GM23248 (cell line): ENCODE measurements around the gene AMBRA1. TPM values are rescaled to one million over a fixed set of nuclear protein-coding genes. Genes with fewer than 3 reads are reported as not detected.

ENCODE experiments used
- DNase-seq: peaks from one replicate; pipeline ENCODE4 v3.0.0-alpha.2; 2015
- H2AFZ ChIP-seq: fragments of 200-600 bp; sonication (generic); 2 replicates; pipeline ENCODE4 v1.6.1; 2016; ENCODE audit warnings: antibody characterized with exemption
- H3F3A ChIP-seq: fragments of 200-600 bp; sonication (generic); 2 replicates; pipeline ENCODE4 v1.6.1; 2016; ENCODE audit warnings: mild to moderate bottlenecking, antibody characterized with exemption, mixed run types; ENCODE audit not compliant: insufficient read depth
- H3K27ac ChIP-seq: fragments of 200-600 bp; sonication (generic); 2 replicates; pipeline ENCODE4 v1.5.1; 2016; ENCODE audit warnings: mild to moderate bottlenecking
- H3K27me3 ChIP-seq: fragments of 200-600 bp; sonication (generic); replicated peaks from 2 replicates; pipeline ENCODE4 v1.6.1; 2016; ENCODE audit warnings: mild to moderate bottlenecking; ENCODE audit not compliant: insufficient read depth
- H3K36me3 ChIP-seq: fragments of 200-600 bp; sonication (generic); 2 replicates; pipeline ENCODE4 v1.6.1; 2016; ENCODE audit warnings: low read depth, mild to moderate bottlenecking
- H3K4me1 ChIP-seq: fragments of 200-600 bp; sonication (generic); 2 replicates; pipeline ENCODE4 v1.6.1; 2016; ENCODE audit warnings: mild to moderate bottlenecking; ENCODE audit not compliant: insufficient read depth
- H3K4me2 ChIP-seq: fragments of 200-600 bp; sonication (generic); one replicate; pipeline ENCODE4 v1.6.1; 2016; ENCODE audit warnings: mild to moderate bottlenecking; ENCODE audit not compliant: unreplicated experiment
- H3K4me3 ChIP-seq: fragments of 200-600 bp; sonication (generic); 2 replicates; pipeline ENCODE4 v1.5.1; 2016; ENCODE audit warnings: mild to moderate bottlenecking
- H3K79me2 ChIP-seq: fragments of 200-600 bp; sonication (generic); 2 replicates; pipeline ENCODE4 v1.6.1; 2016; ENCODE audit warnings: mild to moderate bottlenecking; ENCODE audit not compliant: insufficient read depth
- H3K9ac ChIP-seq: fragments of 200-600 bp; sonication (generic); 2 replicates; pipeline ENCODE4 v1.6.1; 2016; ENCODE audit warnings: mild to moderate bottlenecking
- H3K9me2 ChIP-seq: fragments of 200-600 bp; sonication (generic); 2 replicates; pipeline ENCODE4 v1.6.1; 2016; ENCODE audit warnings: mixed run types, mild to moderate bottlenecking, moderate library complexity; ENCODE audit not compliant: insufficient read depth
- H3K9me3 ChIP-seq: fragments of 200-600 bp; sonication (generic); one replicate; pipeline ENCODE4 v1.6.1; 2017; ENCODE audit warnings: low read depth
- H4K20me1 ChIP-seq: fragments of 200-600 bp; sonication (generic); 2 replicates; pipeline ENCODE4 v1.6.0; 2016; ENCODE audit not compliant: insufficient read depth
- EZH2 ChIP-seq: fragments of 200-600 bp; sonication (generic); IDR thresholded peaks from 2 replicates; pipeline ENCODE4 v1.6.1; 2018; ENCODE audit warnings: antibody characterized with exemption, mild to moderate bottlenecking; ENCODE audit not compliant: insufficient read depth, poor library complexity, severe bottlenecking
- EZH2phosphoT487 ChIP-seq: fragments of 200-600 bp; sonication (generic); IDR thresholded peaks from 2 replicates; pipeline ENCODE4 v1.6.1; 2018; ENCODE audit warnings: antibody characterized with exemption, moderate library complexity, mild to moderate bottlenecking, low read depth; ENCODE audit not compliant: insufficient read depth
- WGBS, 2 experiments: methylation state at CpG; one replicate each; pipeline ENCODE4 v1.1.6; 2015 to 2017; ENCODE audit warnings: low lambda C conversion rate in 2 of 2, low coverage in 1 of 2; ENCODE audit errors: missing lambda C conversion rate in 2 of 2; 5-methylcytosine and 5-hydroxymethylcytosine counted together
- in situ Hi-C: fragments of 300-500 bp; cut with MboI; formaldehyde crosslinking; loops from 2 replicates; pipeline ENCODE4 v1.15.0; 2020
- polyA plus RNA-seq: library from polyadenylated mRNA; unstranded; fragments of >200 nt; fragmentation: Nextera tagmentation; extraction: Ambion mirVana; gene quantifications from 2 replicates; pipeline ENCODE4 v1.2.1, GENCODE V29; 2016
- total RNA-seq: library from RNA; depleted of rRNA; stranded (reverse); fragments of >200 nt; shearing (Covaris generic); gene quantifications from 2 replicates; pipeline ENCODE4 v1.2.3, GENCODE V29; 2014

Gene AMBRA1
- total and polyA plus RNA-seq, 2 experiments from 2014 or later, result 5.0 to 46.0 TPM

- H2AFZ ChIP-seq, result no peak overlapping the region
- no peak overlapping the region for H3K4me2 ChIP-seq
Measured at GRCh38 chr11:46597609-46598219, 3.9 kb upstream of the AMBRA1 start.

GRCh38 chr11:46597155-46597554 is 3.3 kb upstream of the AMBRA1 start:
- Histone ChIP-seq H3K27me3 (no peaks in the 10 kb centered on the region), H4K20me1 (no peaks in the 10 kb centered on the region), H3F3A (peaks cover 24% of the 10 kb centered on the region), H3K9me3 (no peaks in the 10 kb centered on the region), H3K4me1 (peaks cover 24% of the 10 kb centered on the region), H3K36me3 (no peaks in the 10 kb centered on the region), H2AFZ (no peak overlapping the region), H3K9ac (no peak overlapping the region), H3K79me2 (peaks cover 17% of the 10 kb centered on the region), H3K4me3 (no peak overlapping the region), H3K4me2 (no peak overlapping the region), H3K9me2 (no peaks in the 10 kb centered on the region), H3K27ac (no peak overlapping the region)
- in situ Hi-C loops, result no loop called here
- 79 to 90% methylated on average over 1 of the region's 1 CpG for WGBS, 2 experiments
- DNase-seq, result no peak
- TF ChIP-seq EZH2 (no peak), EZH2phosphoT487 (no peak)

More at GRCh38 chr11:46597609-46598219, 3.9 kb upstream of the AMBRA1 start:
- 57 to 59% methylated on average over 6 of the region's 6 CpGs for WGBS, 2 experiments
- Histone ChIP-seq H3K9me2 (no peaks in the 10 kb centered on the region), H3K4me1 (peaks cover 18% of the 10 kb centered on the region), H3K36me3 (no peaks in the 10 kb centered on the region), H3K4me3 (no peak overlapping the region), H4K20me1 (no peaks in the 10 kb centered on the region), H3K79me2 (peaks cover 11% of the 10 kb centered on the region), H3F3A (peaks cover 24% of the 10 kb centered on the region), H3K9me3 (no peaks in the 10 kb centered on the region), H3K9ac (no peak overlapping the region), H3K27me3 (no peaks in the 10 kb centered on the region), H3K27ac (no peak overlapping the region)
- no peak for TF ChIP-seq EZH2
- no peak for TF ChIP-seq EZH2phosphoT487
- DNase-seq, result peak; percentile 70
- in situ Hi-C loops, result no loop called here

- DNase-seq, result no peak
- Histone ChIP-seq H3K79me2 (peaks cover 40% of the 10 kb centered on the region), H3K36me3 (no peaks in the 10 kb centered on the region), H3K4me1 (peaks cover 24% of the 10 kb centered on the region), H3K4me3 (no peak overlapping the region), H4K20me1 (0 out of 2 replicates have a peak, but pooled peaks cover 3% of the 10 kb centered on the region), H2AFZ (peak overlapping the region; percentile 99), H3K27ac (no peak overlapping the region), H3K4me2 (no peak overlapping the region), H3K27me3 (no peaks in the 10 kb centered on the region), H3K9me3 (no peaks in the 10 kb centered on the region), H3F3A (peaks cover 13% of the 10 kb centered on the region), H3K9me2 (no peaks in the 10 kb centered on the region), H3K9ac (peak overlapping the region; percentile 92)
- in situ Hi-C loops, result no loop called here
- TF ChIP-seq EZH2, result no peak
- TF ChIP-seq EZH2phosphoT487, result no peak
- WGBS, 2 experiments, result 91 to 92% methylated on average over 10 of the region's 10 CpGs
Measured at GRCh38 chr11:46594785-46595184, 962 bp upstream of the AMBRA1 start.

GRCh38 chr11:46594374-46594700 is 514 bp upstream of the AMBRA1 start:
- TF ChIP-seq EZH2 (no peak), EZH2phosphoT487 (no peak)
- Histone ChIP-seq H3F3A (peaks cover 13% of the 10 kb centered on the region), H3K4me3 (peak overlapping the region; percentile 93), H4K20me1 (0 out of 2 replicates have a peak, but pooled peaks cover 3% of the 10 kb centered on the region), H3K9ac (peak overlapping the region; percentile 92), H3K9me3 (no peaks in the 10 kb centered on the region), H3K4me1 (peaks cover 27% of the 10 kb centered on the region), H3K27ac (peak overlapping the region; percentile 66), H2AFZ (peak overlapping the region; percentile 99), H3K4me2 (peak overlapping the region; percentile 98), H3K36me3 (no peaks in the 10 kb centered on the region), H3K79me2 (peaks cover 45% of the 10 kb centered on the region), H3K27me3 (no peaks in the 10 kb centered on the region), H3K9me2 (no peaks in the 10 kb centered on the region)
- DNase-seq, result no peak
- 28 to 33% methylated on average over 3 of the region's 3 CpGs for WGBS, 2 experiments
- in situ Hi-C loops, result no loop called here
